Caco-2 (cell line): ENCODE data around the gene PDGFRA. TPM values are rescaled to one million over a fixed set of nuclear protein-coding genes. Genes with fewer than 3 reads are reported as not detected.

Experiments
- BruUV-seq: library from RNA; stranded (reverse); fragments of 400-500 nt; replicated peaks from 2 replicates; lab custom pipeline; 2021; lab: Mats Ljungman, UMichigan
- CTCF ChIA-PET: fragments of 300-600 bp; sonication (Branson Sonifier 250); formaldehyde crosslinking; loops from one replicate; lab custom pipeline; 2022; ENCODE audit warnings: antibody characterized with exemption; lab: Charles Lee
- POLR2A ChIA-PET: fragments of 300-600 bp; sonication (Branson Sonifier 250); formaldehyde crosslinking; loops from one replicate; lab custom pipeline; 2022; ENCODE audit warnings: antibody characterized with exemption; lab: Charles Lee
- DNase-seq, 2 experiments: peaks; one replicate each; pipeline versions ENCODE4 v3.0.0 to v3.0.0-alpha.2; 2020 to 2022
- H3K27me3 ChIP-seq: replicated peaks from 2 replicates; pipeline ENCODE4 v1.6.0; 2011; ENCODE audit warnings: low read length; ENCODE audit not compliant: control insufficient read depth, insufficient read depth
- H3K36me3 ChIP-seq: 2 replicates; pipeline ENCODE4 v1.5.1; 2011; ENCODE audit warnings: low read length; ENCODE audit not compliant: control insufficient read depth, insufficient read depth
- H3K4me1 ChIP-seq: fragments of 250-450 bp; sonication (Bioruptor Pico); 2 replicates; pipeline ENCODE4 v1.5.1; 2020; ENCODE audit warnings: mild to moderate bottlenecking
- H3K4me3 ChIP-seq: 2 replicates; pipeline ENCODE4 v1.5.1; 2011; ENCODE audit warnings: low read depth, mild to moderate bottlenecking, control low read depth, low read length
- H3K9me3 ChIP-seq: fragments of 250-450 bp; sonication (Bioruptor Pico); 2 replicates; pipeline ENCODE4 v1.5.1; 2020; ENCODE audit warnings: mild to moderate bottlenecking, moderate library complexity
- H3K27ac Mint-ChIP-seq: one replicate; pipeline ENCODE4 v1.8.0; 2022; ENCODE audit warnings: mixed read lengths; ENCODE audit not compliant: unreplicated experiment
- H3K27me3 Mint-ChIP-seq: one replicate; pipeline ENCODE4 v1.8.0; 2022; ENCODE audit warnings: mixed read lengths; ENCODE audit not compliant: insufficient read depth, unreplicated experiment
- H3K36me3 Mint-ChIP-seq: one replicate; pipeline ENCODE4 v1.8.0; 2022; ENCODE audit warnings: mild to moderate bottlenecking, mixed read lengths; ENCODE audit not compliant: insufficient read depth, unreplicated experiment
- H3K4me1 Mint-ChIP-seq: one replicate; pipeline ENCODE4 v1.8.0; 2022; ENCODE audit warnings: low read depth, mixed read lengths; ENCODE audit not compliant: unreplicated experiment
- H3K4me3 Mint-ChIP-seq: one replicate; pipeline ENCODE4 v1.8.0; 2022; ENCODE audit warnings: mild to moderate bottlenecking, moderate library complexity, mixed read lengths; ENCODE audit not compliant: unreplicated experiment
- H3K9me3 Mint-ChIP-seq: one replicate; pipeline ENCODE4 v1.8.0; 2022; ENCODE audit warnings: mixed read lengths; ENCODE audit not compliant: unreplicated experiment
- CTCF ChIP-seq, 2 experiments: fragments of 200-600 bp in 1 of 2; IDR thresholded peaks; 1 replicate in 1 of 2; 2 replicates in 1 of 2; pipeline versions ENCODE4 v1.5.1 to v1.8.0; 2011 to 2022; ENCODE audit warnings: antibody characterized with exemption in 1 of 2, control low read depth in 1 of 2, inconsistent platforms in 1 of 2, low read depth in 1 of 2, low read length in 1 of 2, mild to moderate bottlenecking in 1 of 2, moderate library complexity in 1 of 2; ENCODE audit not compliant: insufficient read depth in 1 of 2, severe bottlenecking in 1 of 2, unreplicated experiment in 1 of 2
- intact Hi-C: fragments of 100-400 bp; cut with micrococcal nuclease; formaldehyde crosslinking; loops from one replicate; pipeline ENCODE4 v1.10.0; 2022; ENCODE audit not compliant: unreplicated experiment
- total RNA-seq: library from RNA; stranded (reverse); gene quantifications from 2 replicates; pipeline ENCODE4 v1.2.3, GENCODE V29; 2022

Gene PDGFRA
- total RNA-seq, 1 experiment from 2014 or later, result 97.4 TPM

- no peak for DNase-seq
- H3K9me3 ChIP-seq, result no peaks in the 10 kb centered on the region
- Mint-ChIP-seq H3K4me3 (no peak overlapping the region), H3K27ac (no peak overlapping the region), H3K9me3 (no peaks in the 10 kb centered on the region), H3K4me1 (no peaks in the 10 kb centered on the region), H3K27me3 (no peaks in the 10 kb centered on the region), H3K36me3 (no peaks in the 10 kb centered on the region)
- no TSS peak for BruUV-seq
- no peaks in the 10 kb centered on the region for H3K36me3 ChIP-seq
- no peak overlapping the region for H3K4me3 ChIP-seq
- TF ChIP-seq CTCF (IDR thresholded peaks at IDR 0.05; ENCODE audit: insufficient read depth in 1 of 2, low read depth in 1 of 2, low read length in 1 of 2, severe bottlenecking in 1 of 2, unreplicated experiment in 1 of 2), result no peak
- POLR2A ChIA-PET, result no interaction called here
- intact Hi-C loops, result no loop called here
- no peaks in the 10 kb centered on the region for H3K27me3 ChIP-seq
- CTCF ChIA-PET, result no interaction called here
- H3K4me1 ChIP-seq, result no peaks in the 10 kb centered on the region
These were observed 29.2 kb upstream of the PDGFRA start for GRCh38 chr4:54199919-54200318.

- H3K4me3 Mint-ChIP-seq, result no peak overlapping the region
- DNase-seq, result no peak
- H3K4me1 Mint-ChIP-seq, result no peaks in the 10 kb centered on the region
- intact Hi-C loops, result no loop called here
- H3K27me3 Mint-ChIP-seq, result no peaks in the 10 kb centered on the region
- Histone ChIP-seq H3K4me3 (no peak overlapping the region), H3K9me3 (no peaks in the 10 kb centered on the region), H3K27me3 (no peaks in the 10 kb centered on the region), H3K4me1 (peaks cover 11% of the 10 kb centered on the region), H3K36me3 (no peaks in the 10 kb centered on the region)
- CTCF ChIA-PET, result no interaction called here
- H3K36me3 Mint-ChIP-seq, result no peaks in the 10 kb centered on the region
- POLR2A ChIA-PET, result no interaction called here
- BruUV-seq, result no TSS peak
- H3K9me3 Mint-ChIP-seq, result peaks cover 11% of the 10 kb centered on the region
- TF ChIP-seq CTCF (IDR thresholded peaks at IDR 0.05; ENCODE audit: insufficient read depth in 1 of 2, low read depth in 1 of 2, low read length in 1 of 2, severe bottlenecking in 1 of 2, unreplicated experiment in 1 of 2), result no peak
- H3K27ac Mint-ChIP-seq, result no peak overlapping the region
These were observed 19.5 kb upstream of the PDGFRA start for GRCh38 chr4:54209617-54210016.

GRCh38 chr4:54213001-54213400 is 16.1 kb upstream of the PDGFRA start:
- Mint-ChIP-seq H3K4me1 (no peaks in the 10 kb centered on the region), H3K9me3 (peaks cover 11% of the 10 kb centered on the region), H3K36me3 (peaks cover 6% of the 10 kb centered on the region), H3K4me3 (no peak overlapping the region), H3K27me3 (no peaks in the 10 kb centered on the region), H3K27ac (no peak overlapping the region)
- no TSS peak for BruUV-seq
- TF ChIP-seq CTCF (IDR thresholded peaks at IDR 0.05; ENCODE audit: insufficient read depth in 1 of 2, low read depth in 1 of 2, low read length in 1 of 2, severe bottlenecking in 1 of 2, unreplicated experiment in 1 of 2), result no peak
- intact Hi-C loops, result no loop called here
- H3K36me3 ChIP-seq, result no peaks in the 10 kb centered on the region
- DNase-seq, result no peak
- no peaks in the 10 kb centered on the region for H3K27me3 ChIP-seq
- peaks cover 36% of the 10 kb centered on the region for H3K4me1 ChIP-seq
- CTCF ChIA-PET, result no interaction called here
- no peak overlapping the region for H3K4me3 ChIP-seq
- no peaks in the 10 kb centered on the region for H3K9me3 ChIP-seq
- POLR2A ChIA-PET, result interaction anchor here (1.1 kb wide), 1 partner anchor 12 kb away, joined by 4 read pairs; no protein-coding TSS in a partner anchor
